GM21423 (cell line): ENCODE data around the gene EHBP1.

Source experiments
- ATAC-seq: cut with Tn5 transposase; IDR thresholded peaks from one replicate; pipeline ENCODE4 v1.9.1; 2021; ENCODE audit warnings: mild to moderate bottlenecking, moderate library complexity; ENCODE audit not compliant: unreplicated experiment

Gene EHBP1

DNA sequence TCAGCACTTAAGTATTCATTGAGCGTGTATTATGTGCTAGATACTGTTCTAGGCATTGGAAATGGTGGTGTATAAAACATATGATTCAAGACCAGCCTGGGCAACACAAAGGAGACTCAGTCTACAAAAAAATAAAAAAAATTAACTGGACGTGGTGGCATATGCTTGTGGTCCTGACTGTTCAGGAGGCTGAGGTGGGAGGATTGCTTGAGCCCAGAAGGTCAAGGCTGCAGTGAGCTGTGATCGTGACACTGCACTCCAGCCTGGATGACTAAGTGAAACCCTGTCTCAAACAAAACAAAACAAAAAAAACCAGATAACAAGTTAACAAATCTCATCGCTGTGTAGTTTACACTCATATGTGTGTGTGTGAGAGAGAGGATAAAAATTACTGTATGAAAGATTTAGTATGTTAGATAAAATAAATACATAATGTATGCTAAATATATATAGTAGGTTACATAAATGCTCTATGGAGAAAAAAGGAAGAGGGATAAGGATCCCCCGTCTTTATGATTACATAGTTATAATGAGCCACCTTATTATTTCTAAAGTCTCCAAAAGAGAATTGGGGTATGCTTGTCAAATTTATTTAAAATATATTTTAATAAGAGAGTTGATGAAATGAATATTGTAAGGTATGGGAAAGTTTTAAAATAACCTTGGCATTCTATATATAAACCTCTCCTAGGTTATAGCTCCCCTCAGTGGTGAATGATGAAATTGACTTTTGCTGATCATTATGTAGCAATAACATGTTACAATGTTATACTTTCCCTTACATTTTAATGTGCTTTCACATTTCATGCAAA lies 69.2 kb downstream of the EHBP1 start:
- ATAC-seq = no peak

DNA sequence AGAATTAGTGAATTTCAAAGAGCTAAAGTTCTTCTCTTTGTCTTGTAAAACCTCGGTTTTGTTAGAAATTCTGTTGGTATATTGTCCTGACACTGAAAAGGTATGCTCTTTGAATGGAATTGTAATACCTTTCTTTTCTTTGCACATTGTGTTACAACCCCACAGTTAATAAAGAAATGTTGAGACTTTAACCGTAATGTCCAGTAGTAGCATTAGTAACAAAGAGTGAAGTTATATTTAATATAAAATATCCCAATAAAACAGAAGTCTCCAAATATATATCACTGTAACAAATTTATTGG lies 69.8 kb downstream of the EHBP1 start:
- no peak for ATAC-seq

DNA sequence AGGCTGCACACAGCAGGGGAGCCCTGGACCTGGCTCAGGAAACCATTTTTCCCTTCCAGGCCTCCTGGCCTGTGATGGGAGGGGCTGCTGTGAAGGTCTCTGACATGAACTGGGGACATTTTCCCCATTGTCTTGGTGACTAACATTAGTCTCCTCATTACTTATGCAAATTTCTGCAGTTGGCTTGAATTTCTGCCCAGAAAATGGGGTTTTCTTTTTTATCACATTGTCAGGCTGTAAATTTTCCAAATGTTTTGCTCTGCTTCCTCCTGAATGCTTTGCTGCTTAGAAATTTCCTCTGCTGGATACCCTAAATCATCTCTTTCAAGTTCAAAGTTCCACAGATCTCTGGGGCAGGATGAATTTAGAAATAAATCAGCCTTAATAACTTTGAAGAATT lies 78.2 kb downstream of the EHBP1 start:
- ATAC-seq = no peak

DNA sequence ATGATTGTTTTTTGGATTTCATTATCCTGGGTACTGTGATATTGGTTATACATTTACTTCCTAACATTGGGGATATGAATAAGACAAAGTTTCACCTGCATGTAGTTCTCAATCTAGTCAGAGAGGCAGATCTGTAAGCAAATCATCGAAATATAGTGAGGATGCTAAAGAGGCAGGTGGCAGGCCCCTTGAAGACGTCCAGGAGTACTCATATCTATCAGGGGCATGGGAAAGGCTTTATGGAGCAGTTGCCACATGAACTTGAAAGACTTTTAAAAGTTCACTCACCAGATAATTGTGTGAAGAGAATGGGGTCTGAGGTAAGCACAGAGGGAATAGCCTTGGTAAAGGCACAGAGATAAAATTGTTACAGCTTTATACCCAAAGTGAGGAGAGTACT lies 78.8 kb downstream of the EHBP1 start:
- no peak for ATAC-seq

DNA sequence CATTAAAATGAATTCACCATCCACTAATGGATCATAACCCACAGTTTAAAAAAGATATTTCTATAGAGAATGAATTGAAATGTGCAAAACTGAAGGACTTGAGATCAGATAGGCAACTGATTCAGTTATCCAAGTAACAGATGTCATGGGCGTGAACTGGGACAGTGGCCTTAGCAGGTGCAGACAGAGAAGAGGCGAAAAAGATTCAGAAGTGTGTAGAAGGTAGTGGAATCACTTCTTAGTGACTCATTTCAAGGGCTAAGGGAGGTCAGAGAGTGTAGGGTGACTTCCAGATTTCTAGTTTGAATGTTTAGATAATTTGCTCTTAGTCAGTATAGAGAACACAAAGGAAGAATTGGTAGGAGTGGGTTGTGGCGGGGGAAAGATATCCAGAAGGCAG lies 79.7 kb downstream of the EHBP1 start:
- no peak for ATAC-seq

DNA sequence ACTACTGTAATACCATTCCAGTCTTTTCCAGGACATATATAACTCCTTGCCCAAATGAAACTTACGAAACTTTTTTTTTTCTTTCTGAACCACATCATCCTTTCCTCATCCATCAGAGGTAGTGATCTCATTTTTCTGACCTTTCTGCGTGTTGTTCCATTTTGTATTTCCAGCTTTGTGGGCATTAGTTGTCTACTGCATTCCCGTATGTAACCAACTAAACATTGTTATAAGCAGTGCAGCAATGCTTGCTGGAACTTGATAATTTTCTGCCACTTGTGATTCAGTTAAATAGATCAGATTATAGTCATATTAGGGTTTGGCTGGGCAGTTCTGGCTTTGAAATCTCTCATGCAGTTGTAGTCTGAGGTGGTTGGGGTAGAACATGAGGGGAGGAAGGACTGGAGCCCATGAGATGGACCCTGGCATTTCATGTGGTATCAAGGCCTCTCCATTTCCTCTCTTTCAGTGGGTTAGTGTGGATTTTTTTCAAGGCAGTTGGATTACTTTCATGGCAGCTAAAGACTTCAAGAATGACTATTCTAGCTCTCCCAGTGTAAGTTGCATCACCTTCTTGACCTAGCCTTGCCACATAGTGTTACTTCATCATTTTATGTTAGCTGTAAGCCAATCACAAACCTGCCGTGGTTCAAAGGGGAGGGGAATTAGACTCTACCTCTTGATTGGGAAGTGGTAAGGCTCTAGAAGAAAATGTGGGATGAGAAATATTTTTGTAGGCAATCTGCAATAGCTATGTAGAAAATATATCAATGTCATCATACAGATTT lies 80.5 kb downstream of the EHBP1 start:
- ATAC-seq = no peak

DNA sequence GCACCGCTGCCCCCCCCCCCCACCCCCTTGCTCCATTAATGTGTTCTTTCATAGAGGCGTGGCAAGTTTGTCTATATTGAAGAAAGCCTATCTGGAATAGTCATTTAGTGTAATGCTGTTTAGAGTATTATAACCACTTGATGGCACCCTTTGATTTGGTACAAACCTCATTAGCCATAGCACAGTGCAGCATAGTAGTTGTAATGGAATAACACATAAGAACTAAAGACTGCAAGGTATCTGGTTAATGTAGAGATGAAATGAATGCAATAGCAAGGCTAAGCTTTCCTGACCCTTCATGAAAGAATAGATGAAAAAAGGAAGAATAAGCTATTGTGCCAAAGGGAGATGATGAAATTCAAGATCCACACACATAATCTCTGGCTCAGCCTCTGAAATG lies 81.9 kb downstream of the EHBP1 start:
- no peak for ATAC-seq

DNA sequence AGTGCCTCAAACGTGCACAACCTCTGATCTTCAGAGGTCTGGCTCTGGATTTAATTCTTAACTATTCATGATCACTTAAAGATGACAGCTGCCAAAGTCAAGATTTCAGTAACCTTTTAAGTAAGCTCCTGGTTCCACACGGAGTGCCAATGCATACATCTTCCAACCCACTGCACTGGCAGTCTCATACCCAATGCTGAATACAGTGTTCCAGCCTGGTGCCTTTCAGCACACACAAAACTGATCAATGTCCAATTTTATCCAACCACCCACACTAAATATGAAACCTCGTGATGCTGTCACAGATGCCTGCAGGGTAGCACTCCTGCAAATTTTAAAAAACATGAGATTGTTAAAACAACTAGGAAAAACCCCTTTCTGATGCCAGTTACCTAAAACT lies 84.0 kb downstream of the EHBP1 start:
- ATAC-seq = no peak

DNA sequence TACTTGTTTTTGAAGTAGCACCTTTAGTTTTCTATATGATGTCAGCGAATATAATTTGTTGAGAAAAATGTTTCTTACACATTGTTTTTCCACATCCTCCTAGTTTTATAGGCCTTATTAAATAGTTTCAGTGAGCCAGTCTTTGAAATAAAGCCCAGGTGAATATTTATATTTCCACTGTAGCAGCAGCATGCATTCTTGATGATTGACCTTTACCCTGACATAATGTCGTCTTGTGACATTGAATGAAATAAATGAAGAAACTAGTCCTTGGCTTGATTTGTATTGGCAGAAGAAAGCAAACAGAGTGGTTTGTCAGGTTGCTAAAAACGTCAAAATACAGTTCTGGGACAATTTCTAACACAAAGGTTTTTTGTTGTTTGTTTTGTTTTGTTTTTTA lies 84.4 kb downstream of the EHBP1 start:
- no peak for ATAC-seq

DNA sequence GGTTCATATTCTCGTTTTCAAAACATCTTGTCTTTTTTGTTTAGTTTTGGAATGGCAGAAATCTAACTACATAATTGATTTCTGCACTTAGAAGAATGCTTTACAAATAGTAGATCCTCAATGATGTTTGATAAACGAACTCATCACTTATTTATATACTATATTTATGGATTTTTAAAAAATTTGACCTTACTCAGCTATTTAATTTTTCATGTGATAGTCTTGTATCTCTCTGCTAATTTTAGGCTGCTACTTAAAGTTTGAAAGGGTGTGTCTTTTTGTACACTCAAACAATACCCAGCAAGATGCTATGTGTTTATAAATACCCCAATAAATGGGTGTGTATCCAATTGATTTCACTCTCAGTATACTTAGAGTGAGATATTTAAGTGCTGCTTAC lies 86.9 kb downstream of the EHBP1 start:
- ATAC-seq = no peak

DNA sequence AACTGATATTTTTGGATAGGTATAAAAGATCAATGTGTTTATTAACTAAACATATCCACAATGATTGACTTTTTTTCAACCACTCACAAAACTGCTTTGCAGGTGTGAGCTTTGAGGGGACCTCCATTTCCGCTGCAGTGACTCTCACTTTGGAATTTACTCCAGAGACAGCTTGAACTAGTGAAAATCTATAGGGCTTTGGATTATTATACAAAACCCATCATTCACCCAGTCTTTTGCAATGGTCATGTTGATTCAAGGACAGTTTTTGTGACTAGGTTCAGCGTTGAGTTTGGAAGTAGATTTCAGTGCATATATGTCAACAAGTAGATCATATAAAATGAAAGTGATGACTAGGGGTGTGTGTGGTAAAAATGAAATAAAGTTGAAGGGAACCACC lies 87.7 kb downstream of the EHBP1 start:
- no peak for ATAC-seq

DNA sequence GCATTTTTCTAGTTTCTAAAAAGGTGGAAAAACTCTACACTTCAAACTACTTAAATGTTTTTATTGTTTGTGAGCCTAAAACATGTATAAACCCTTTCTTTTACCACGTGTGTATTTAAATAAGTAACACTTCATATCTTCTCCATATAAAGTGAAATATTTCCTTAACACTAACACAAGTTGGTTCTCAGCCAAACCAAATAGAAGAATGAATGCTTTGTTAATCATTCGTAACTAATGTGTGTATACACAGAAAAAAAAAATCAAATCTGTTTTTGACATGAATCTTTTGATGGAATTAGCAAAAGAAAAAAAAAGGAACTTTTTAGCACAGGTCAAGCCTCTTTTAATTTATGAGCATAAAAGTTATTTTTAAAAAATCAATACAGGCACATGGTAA lies 89.3 kb downstream of the EHBP1 start:
- no peak for ATAC-seq

DNA sequence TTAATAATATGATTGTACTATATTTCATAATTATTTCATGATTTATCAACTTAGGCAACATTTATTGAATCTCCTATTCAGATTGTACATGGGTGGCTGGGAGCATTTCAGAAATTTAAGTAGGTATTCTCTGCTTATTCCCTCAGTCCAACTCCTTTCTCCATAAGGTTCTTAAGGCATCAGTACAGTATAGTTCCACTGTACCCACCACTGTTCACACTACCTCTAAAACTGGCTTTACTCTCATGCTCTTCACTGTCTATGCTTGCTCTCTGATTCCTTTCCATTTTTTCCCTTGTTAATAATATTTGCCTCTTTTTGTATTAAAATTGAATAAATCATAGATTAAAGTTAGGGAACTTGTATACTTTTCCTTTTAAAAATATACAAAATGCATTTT lies 89.8 kb downstream of the EHBP1 start:
- no peak for ATAC-seq

DNA sequence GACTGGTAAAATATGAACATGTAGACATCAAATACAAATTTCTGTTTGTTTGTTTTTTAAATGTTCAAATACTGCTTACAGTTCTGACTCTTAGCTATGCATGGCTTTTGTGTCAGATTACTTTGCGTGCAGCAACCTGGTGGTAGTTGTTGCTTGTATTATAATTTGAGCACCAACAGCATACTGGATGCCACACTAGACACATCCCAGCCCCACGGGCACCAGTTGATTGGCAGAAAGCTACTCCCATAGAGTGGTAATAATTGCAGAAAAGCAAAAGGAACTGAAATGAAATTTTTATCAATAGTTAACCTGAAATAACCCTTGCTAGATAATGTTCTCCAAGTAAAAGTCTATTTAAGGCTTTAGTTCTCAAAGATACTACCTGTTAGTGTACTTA lies 91.6 kb downstream of the EHBP1 start:
- no peak for ATAC-seq

DNA sequence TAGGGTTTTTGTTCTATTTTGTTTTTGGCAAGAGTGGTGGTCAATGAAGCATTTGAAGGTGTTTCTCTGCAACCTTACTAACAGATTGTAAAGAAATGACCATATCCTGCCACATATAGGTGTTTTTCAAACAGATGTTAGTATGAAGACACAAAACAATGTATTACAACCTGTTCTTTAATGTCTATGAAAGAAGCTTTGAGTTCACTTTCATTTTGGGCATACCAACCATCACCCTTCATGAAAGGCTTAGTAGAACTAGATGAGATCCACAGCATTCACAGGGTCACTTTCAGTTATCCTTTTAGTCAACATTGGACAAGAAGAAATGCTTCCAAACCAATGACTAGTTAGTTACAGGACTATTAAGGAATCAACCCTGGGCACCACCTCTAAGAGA lies 95.1 kb downstream of the EHBP1 start:
- peak; percentile 61 for ATAC-seq

DNA sequence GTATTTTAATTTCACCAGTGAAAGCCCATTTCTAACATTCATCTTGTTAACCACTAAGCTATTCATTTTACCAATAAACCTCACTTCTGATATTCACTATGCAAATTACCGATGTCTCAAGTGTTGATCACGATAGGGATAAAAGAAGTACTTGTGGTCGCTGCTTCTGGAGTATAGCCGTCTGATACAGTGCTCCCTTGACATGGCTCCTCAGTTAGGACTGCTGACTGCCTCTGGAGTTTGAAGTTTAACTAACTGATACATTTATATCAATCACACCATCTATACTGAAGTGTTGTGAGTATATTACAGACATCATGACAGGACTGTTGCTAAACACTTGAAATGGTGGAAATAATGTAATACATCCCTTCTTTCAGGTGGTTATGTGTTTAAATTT lies 95.6 kb downstream of the EHBP1 start:
- ATAC-seq = no peak

DNA sequence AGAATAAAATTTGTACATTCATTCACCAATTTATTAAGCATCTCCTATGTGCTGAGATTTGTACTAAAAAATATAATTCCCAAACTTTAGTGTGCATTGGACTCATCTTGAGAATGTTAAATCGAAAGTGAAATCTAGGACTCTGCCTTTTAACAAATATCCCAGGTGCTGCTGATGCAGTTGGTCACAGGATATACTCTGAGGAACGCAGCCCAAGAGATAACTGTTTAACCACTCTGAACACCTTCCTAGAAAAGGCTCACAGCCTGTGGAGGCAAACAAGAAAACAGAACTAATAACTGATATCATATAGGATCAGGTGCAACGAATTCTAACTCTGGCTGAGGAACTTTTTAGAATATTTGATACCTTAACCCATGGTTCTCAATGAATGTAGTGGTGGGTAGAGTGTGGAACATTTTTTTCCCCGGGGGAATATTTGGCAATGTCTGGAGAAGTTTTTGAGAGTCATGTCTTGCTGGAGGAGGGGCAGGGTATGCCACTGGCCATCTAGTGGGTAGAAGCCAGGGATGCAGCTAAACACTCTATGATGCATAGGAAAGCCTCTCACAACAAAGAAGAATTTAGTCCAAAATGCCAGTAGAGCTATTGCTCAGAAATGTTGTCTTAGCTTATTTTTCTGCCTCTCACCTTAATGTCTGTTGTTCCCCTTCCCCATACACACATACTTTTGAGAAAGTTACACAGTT lies 96.5 kb downstream of the EHBP1 start:
- peak; percentile 48 for ATAC-seq

DNA sequence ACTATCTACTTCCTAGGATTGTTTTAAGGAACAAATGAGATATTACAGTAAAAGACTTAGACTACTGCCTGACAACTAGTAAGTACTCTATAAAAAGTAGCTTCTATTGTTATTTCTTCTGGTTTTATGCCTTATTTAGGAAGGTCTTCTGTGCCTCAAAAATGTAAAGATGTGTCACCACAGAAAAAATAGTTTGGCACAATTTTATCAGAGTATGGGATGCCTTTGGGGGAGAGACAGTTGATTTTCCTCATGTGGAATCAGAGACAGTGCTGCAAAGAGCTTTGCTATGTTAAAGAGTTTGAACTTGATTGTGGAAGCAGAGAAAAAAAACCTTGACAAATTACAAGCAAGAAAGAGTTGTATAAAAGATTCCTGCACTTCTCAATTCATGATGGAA lies 98.4 kb downstream of the EHBP1 start:
- no peak for ATAC-seq

DNA sequence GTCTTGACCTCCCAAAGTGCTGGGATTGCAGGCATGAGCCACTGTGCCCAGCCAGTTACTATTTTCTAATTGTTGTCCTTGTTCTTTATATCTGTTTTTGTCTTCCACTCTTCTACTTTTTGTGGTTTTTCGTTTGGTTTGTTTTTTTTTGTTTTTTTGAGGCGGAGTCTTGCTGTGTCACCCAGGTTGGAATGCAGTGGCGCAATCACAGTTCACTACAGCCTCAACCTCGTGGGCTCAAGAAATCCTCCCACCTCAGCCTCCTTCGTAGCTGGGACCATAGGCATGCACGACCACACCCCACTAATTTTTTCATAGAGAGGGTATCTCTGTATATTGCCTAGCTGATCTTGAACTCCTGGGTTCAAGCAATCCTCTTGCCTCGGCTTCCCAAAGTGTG lies 100.7 kb downstream of the EHBP1 start:
- no peak for ATAC-seq

DNA sequence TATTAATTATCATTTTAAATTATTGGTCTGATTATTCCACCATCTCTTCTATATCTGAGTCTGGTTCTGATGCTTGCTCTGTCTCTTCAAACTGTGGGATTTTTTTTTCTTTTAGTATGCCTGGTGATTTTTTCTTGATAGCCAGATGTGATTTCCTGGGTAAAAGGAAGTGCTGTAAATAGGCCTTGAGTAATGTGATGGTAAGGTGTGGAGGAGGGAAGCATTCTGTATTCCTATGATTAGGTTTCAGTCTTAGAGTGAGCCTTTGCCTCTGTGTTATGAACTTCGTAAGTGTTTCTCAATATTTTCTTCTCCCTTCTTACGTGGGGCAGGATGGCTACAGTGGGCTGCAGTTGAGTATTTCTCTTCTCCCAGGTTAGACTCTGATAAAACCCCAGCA lies 103.0 kb downstream of the EHBP1 start:
- no peak for ATAC-seq

DNA sequence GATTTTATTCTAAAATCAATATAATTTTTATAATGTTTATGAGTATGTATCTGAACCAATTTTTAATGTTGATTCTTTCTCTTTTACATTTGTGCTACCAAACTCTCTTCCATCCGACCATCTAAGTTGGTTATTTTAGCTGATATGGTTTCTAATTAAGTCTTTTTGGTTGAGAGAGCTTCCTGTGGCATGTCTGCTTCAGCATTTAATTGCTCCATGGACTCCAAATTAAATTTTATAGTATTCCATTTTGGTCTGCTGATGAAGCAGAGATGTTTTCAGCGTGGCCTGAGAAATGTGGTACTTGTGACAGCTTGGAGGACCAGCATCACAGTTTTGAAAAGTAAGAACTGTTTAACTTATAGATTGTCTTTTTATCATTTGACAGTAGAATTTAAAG lies 105.6 kb downstream of the EHBP1 start:
- ATAC-seq = no peak

DNA sequence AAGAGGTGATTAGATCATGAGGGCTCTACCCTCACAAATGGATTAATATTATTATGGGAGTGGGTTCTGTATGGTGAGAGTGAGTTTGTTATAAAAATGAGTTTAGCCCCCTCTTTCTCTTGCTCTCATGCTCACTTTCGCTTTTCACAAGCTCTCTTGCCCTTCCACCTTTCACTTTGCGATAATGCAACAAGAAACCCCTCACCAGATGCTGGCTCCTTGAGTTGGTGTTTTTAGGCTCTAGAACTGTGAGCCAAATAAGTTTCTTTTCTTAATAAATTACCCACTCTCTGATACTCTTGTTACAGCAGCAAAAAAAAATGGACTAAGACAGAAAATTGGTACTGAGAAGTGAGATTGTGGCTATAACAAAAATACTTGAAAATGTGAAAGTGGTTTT lies 106.5 kb downstream of the EHBP1 start:
- no peak for ATAC-seq
